NCI-H128 (cell line): Measurements from ENCODE around the gene FOXL3.

ENCODE experiments used
- DNase-seq: peaks from one replicate; lab custom pipeline; 2025; ENCODE audit not compliant: unreplicated experiment; lab: John Stamatoyannopoulos, UW

Gene FOXL3

DNA sequence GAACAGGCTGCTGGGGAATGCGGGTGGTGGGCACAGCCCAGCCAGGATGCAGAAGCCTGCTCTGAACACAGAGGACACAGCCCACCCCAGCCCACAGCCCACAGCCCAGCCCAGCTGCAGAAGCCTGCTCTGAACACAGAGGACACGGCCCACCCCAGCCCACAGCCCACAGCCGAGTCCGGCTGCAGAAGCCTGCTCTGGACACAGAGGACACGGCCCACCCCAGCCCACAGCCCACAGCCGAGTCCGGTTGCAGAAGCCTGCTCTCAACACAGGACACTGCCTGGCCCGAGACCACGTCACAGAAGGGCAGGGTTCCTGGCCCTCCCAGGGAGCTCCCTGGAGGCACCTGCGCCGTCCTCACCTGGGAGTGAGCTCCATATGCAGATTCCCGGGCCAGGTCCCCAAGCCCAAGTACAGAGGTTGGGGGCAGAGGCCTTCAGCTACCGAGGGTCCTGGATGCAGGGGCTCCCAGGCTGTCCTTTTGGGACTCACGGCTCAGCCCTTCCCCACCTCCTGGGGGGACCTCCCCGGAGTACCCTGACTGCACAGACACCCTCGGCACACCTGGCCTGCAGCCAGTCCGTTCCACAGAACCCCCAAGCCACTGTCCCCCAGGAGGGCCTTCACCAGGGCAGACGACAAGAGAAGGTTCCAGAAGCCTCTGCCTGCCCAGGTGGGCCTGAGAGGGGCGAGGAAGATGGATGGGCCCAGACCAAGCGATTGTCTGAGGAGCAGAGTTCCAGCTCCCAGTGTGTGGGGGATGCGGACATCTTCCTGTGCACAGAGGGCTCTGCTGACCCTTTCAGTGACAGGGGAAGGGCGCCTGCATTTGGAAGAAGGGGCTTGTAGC is 23.7 kb upstream of the FOXL3 start:
- DNase-seq = no peak

DNA sequence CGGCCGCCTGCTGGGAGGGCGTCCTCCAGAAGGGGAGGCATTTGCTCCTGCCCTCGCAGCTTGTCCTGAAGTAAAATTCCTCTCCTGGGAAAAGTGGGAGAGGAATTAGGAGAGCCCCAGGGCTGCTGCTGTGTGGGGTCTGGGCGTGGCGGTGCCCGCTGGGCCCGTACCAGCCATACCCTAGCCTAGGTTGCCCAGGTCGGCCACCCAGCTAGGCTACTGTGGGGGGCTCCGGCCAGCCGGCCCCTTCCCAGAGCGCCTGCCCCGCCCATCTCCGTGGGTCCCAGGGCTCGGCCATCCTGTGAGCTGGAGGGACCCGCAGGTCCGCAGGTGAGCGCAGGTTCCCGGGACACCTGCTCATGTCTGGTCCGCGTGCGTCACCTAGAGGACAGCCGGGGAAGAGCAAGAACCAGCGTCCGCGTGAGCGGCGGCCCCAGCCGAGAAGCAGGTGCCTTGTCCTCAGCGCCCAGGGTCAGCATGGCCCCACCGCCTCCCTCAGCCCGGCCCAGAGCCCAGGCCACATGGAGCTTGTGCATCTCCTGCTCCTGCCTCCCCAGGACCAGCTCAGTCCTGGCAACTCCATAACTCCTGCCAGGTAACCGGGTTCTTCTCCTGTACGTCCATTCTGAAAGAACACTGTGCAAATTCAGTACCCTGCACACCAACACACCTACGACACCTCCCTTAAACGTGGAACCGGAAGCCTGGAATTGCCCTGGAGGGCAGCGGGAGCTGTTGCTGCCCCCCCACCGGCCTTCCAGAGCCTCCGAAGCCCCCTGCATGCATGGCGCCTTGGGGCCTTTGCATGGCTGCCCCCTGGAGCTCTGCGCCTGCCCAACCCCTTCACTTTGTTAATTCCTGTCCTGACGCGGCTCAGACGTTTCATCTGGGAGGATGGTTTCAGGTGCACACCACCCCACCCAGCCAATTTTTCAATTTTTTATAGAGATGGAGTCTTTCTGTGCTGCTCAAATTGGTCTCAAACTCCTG is 22.8 kb upstream of the FOXL3 start:
- no peak for DNase-seq

DNA sequence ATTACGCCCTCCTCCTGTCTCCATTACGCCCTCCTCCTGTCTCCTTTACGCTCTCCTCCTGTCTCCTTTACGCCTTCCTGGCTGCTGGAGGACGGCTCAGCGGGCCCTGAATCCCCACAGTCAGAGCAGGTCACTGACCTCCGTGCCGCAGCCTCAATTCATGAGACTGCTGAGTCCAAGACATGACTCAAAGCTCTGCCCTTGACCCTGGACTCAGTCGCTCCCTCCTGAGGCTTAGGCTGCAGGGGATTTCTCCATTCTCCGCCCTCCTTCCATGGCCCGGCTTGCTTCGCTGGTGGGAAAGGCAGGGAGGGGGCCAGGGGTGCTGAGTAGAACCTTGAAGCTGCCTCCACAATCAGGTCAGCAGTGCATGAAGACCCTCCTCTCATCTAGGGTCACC is 21.0 kb upstream of the FOXL3 start:
- DNase-seq = no peak

DNA sequence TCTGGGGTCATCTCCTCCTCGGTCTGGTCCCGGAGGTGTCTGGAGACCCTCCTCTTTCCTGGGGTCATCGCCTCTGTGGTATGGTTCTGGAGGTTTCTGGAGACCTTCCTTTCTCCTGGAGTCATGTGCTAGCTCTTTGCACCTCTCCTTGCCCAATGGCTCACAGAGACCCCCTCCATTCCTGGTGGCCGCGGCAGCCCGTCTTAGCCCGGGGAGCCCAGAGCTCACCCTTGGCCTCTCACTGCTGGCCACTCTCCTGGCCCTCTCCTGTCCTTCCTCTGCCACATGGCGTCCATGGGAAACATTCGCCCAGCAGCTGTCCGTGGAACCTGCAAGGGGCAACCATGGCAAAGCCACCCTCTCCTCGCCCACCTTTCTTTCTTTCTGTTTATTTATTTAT is 20.2 kb upstream of the FOXL3 start:
- no peak for DNase-seq

GRCh38 chr7:270351-270983 is 19.5 kb upstream of the FOXL3 start:
- no peak for DNase-seq

GRCh38 chr7:271266-272107 is 18.5 kb upstream of the FOXL3 start:
- no peak for DNase-seq

- no peak for DNase-seq
These were observed 17.8 kb upstream of the FOXL3 start for GRCh38 chr7:272108-272615.

DNA sequence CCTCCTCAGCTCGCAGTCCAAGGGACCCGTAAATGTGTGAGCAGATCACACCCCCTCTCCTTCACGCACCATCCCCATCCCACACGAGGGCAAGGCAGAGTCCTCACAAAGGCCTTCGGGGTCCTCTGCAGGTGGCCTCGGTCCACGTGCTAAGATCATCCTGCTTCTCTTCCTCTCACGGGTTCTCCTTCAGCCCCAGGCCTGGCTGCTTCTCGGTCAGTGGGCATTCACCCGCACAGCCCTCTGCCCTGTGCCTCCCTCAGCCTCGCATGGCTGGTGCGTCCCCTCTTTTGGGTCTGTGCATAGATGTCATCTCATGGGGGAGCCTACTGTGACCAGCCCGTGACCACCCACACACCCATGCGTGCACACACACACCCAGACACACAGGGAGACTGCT is 17.3 kb upstream of the FOXL3 start:
- DNase-seq = no peak

GRCh38 chr7:273327-273726 is 16.6 kb upstream of the FOXL3 start:
- DNase-seq = no peak

GRCh38 chr7:274266-274665 is 15.7 kb upstream of the FOXL3 start:
- no peak for DNase-seq

GRCh38 chr7:276230-276835 is 13.6 kb upstream of the FOXL3 start:
- DNase-seq = no peak

DNA sequence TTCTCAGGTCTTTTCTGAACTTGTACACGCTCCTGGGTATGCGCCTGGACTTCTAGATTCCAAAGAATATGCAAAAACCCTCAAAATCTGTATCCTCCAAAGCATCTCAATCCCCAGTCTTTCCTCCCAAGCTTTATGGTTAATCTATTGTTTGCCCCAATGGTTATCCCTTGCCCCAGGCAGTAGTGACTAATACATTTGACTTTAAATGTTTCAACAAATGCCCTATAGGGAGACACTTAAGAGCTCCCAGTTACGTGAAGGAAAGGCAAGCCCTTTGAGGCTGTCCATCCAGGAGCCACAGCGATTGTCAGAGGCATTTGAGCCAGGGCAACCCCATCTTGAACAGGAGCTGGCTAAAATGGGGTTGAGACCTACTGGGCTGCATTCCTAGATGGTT is 12.7 kb upstream of the FOXL3 start:
- no peak for DNase-seq

- DNase-seq = no peak
These were observed 11.9 kb upstream of the FOXL3 start for GRCh38 chr7:278081-278480.

GRCh38 chr7:279821-280220 is 10.1 kb upstream of the FOXL3 start:
- DNase-seq = no peak

- no peak for DNase-seq
These were observed 9.5 kb upstream of the FOXL3 start for GRCh38 chr7:280461-280860.

DNA sequence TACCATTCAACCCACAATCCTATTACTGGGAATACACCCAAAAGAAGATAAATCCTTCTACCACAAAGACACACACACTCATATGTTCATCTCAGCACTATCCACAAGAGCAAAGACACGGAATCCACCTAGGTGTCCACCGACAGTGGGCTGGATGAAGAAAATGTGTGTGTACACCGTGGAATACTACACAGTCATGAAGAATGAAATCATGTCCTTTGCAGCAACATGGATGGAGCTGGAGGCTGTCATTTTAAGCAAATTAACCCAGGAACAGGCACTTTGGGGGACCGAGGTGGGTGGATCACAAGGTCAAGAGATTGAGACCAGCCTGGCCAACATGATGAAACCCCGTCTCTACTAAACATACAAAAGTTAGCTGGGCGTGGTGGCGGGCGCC is 8.3 kb upstream of the FOXL3 start:
- DNase-seq = no peak

DNA sequence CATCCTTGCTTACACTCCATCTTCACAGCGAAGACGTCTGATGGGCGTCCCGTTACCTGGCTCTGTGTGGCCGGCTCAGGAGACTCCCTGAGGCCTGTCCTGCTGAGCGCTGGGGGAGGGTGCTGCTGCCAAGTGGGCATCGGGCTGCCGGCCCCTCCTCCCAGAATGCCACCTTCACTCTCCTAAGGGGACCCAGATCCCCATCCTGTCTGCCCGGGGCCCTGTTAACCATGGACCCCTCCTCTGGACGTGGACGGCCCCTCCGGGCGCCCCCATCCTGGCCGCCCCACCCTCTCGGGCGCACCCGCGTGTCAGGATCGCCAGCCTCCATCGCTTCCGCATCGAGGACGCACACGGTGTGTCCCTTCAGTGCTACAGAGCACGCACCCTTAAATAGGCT is 7.3 kb upstream of the FOXL3 start:
- no peak for DNase-seq

- DNase-seq = no peak
These were observed 4.9 kb upstream of the FOXL3 start for GRCh38 chr7:284762-285722.

GRCh38 chr7:285731-286130 is 4.2 kb upstream of the FOXL3 start:
- DNase-seq = no peak
